Mucosa of descending colon (tissue), 3 donors: ENCODE results near the gene ANO10. TPM values are rescaled to one million over a fixed set of nuclear protein-coding genes. Genes with fewer than 3 reads are reported as not detected.
A peak's percentile ranks its signal among the peaks of the same experiment; 100 is the strongest.

Experiments used
- ATAC-seq: fragments of 200-7000 bp; cut with Tn5 transposase; one replicate; pipeline ENCODE4 v1.9.1; 2020; ENCODE audit warnings: mild to moderate bottlenecking, moderate library complexity
- DNase-seq, 3 donors: peaks; one replicate each; pipeline ENCODE4 v3.0.0-alpha.2; 2020
- H3K36me3 ChIP-seq: fragments of 200-600 bp; one replicate; pipeline ENCODE4 v1.8.0; 2021; ENCODE audit warnings: low read depth, mild to moderate bottlenecking
- H3K4me1 ChIP-seq: fragments of 200-600 bp; one replicate; pipeline ENCODE4 v1.8.0; 2021; ENCODE audit warnings: low read depth, mild to moderate bottlenecking
- H3K4me3 ChIP-seq: fragments of 200-600 bp; one replicate; pipeline ENCODE4 v1.8.0; 2021; ENCODE audit warnings: mild to moderate bottlenecking
- H3K9me3 ChIP-seq: fragments of 200-600 bp; one replicate; pipeline ENCODE4 v1.8.0; 2021; ENCODE audit warnings: mild to moderate bottlenecking
- CTCF ChIP-seq: fragments of 200-600 bp; IDR thresholded peaks from one replicate; pipeline ENCODE4 v1.8.0; 2022; ENCODE audit warnings: antibody characterized with exemption, mild to moderate bottlenecking
- intact Hi-C, 2 donors: fragments of 100-400 bp; cut with DNase I in 1 of 2; cut with micrococcal nuclease in 1 of 2; formaldehyde crosslinking; loops; one replicate each; pipeline versions ENCODE4 v1.11.0 to v1.11.1; 2022; cut with DNase I, micrococcal nuclease
- total RNA-seq, 3 donors: library from RNA; stranded (reverse); fragmentation: NEBNext Ultra II Directional in 2 of 3; extraction: Animal tissue kit (Norgen Biotek cat#: 25700) in 2 of 3; gene quantifications; one replicate each; pipeline versions ENCODE4 v1.2.1 to v1.2.4, GENCODE V29; 2021 to 2023
- donor health status: DM: no; HTN: no; CAD: no; lungs with moderate emphysema.
- donor health status: DM: no; HTN: no; CAD: no.
- donor health status: DM: no; HTN: yes; CAD: no.

The ANO10 gene
- total RNA-seq, 3 donors from 2014 or later: 46.6 to 100.0 (median 64.1) TPM

- Histone ChIP-seq H3K9me3 (no peaks in the 10 kb centered on the region), H3K4me3 (peak overlapping the region; percentile 86), H3K4me1 (peaks cover 6% of the 10 kb centered on the region), H3K36me3 (no peaks in the 10 kb centered on the region)
- DNase-seq (peak in 1 of 3 donors; percentile 59), ATAC-seq (peak; percentile 12)
- intact Hi-C loops: no loop called here
- no peak for TF ChIP-seq CTCF
These were observed 768 bp downstream of the ANO10 start for GRCh38 chr3:43620831-43621655.

GRCh38 chr3:43619588-43619987, 2.2 kb downstream of the ANO10 start:
- no peak for ATAC-seq
- H3K4me1 ChIP-seq: peaks cover 7% of the 10 kb centered on the region
- no peaks in the 10 kb centered on the region for H3K36me3 ChIP-seq
- H3K4me3 ChIP-seq: no peak overlapping the region
- no peaks in the 10 kb centered on the region for H3K9me3 ChIP-seq
- intact Hi-C loops: no loop called here
- TF ChIP-seq CTCF: no peak
- no peak for DNase-seq

GRCh38 chr3:43618142-43618541, 3.7 kb downstream of the ANO10 start:
- ATAC-seq (no peak), DNase-seq (no peak)
- Histone ChIP-seq H3K4me1 (peaks cover 17% of the 10 kb centered on the region), H3K36me3 (no peaks in the 10 kb centered on the region), H3K4me3 (no peak overlapping the region), H3K9me3 (no peaks in the 10 kb centered on the region)
- TF ChIP-seq CTCF: no peak
- intact Hi-C loops: no loop called here

- DNase-seq (no peak), ATAC-seq (no peak)
- intact Hi-C loops: no loop called here
- no peak for TF ChIP-seq CTCF
- no peak overlapping the region for H3K4me3 ChIP-seq
- peaks cover 23% of the 10 kb centered on the region for H3K4me1 ChIP-seq
- no peaks in the 10 kb centered on the region for H3K9me3 ChIP-seq
- H3K36me3 ChIP-seq: no peaks in the 10 kb centered on the region
These were observed 5.8 kb downstream of the ANO10 start for GRCh38 chr3:43616034-43616433.

- ATAC-seq (no peak), DNase-seq (no peak)
- intact Hi-C loops: no loop called here
- peaks cover 23% of the 10 kb centered on the region for H3K4me1 ChIP-seq
- no peaks in the 10 kb centered on the region for H3K9me3 ChIP-seq
- TF ChIP-seq CTCF: no peak
- no peak overlapping the region for H3K4me3 ChIP-seq
- no peaks in the 10 kb centered on the region for H3K36me3 ChIP-seq
These were observed 6.7 kb downstream of the ANO10 start for GRCh38 chr3:43615133-43615532.
